Glomerular endothelial cell (primary cell): ENCODE results near the gene SLC7A7. TPM values are rescaled to one million over a fixed set of nuclear protein-coding genes. Genes with fewer than 3 reads are reported as not detected.
"Not testable (repeated sequence)": the region's sequence is repeated elsewhere in the genome, so short reads cannot be mapped to it uniquely, and the experiment has no call there.

ENCODE experiments used
- DNase-seq: peaks from one replicate; pipeline ENCODE4 v3.0.0-alpha.2; 2011; ENCODE audit warnings: low read depth, low spot score; ENCODE audit errors: extremely low read depth
- total RNA-seq: library from RNA; depleted of rRNA; stranded (reverse); fragments of >200 nt; gene quantifications from 2 replicates; pipeline ENCODE4 v1.2.3, GENCODE V29; 2015

Gene SLC7A7
- total RNA-seq, 1 donor from 2014 or later, result 38.2 TPM

- no peak for DNase-seq
These were observed 29.2 kb upstream of the SLC7A7 start for GRCh38 chr14:22844221-22845102.

DNA sequence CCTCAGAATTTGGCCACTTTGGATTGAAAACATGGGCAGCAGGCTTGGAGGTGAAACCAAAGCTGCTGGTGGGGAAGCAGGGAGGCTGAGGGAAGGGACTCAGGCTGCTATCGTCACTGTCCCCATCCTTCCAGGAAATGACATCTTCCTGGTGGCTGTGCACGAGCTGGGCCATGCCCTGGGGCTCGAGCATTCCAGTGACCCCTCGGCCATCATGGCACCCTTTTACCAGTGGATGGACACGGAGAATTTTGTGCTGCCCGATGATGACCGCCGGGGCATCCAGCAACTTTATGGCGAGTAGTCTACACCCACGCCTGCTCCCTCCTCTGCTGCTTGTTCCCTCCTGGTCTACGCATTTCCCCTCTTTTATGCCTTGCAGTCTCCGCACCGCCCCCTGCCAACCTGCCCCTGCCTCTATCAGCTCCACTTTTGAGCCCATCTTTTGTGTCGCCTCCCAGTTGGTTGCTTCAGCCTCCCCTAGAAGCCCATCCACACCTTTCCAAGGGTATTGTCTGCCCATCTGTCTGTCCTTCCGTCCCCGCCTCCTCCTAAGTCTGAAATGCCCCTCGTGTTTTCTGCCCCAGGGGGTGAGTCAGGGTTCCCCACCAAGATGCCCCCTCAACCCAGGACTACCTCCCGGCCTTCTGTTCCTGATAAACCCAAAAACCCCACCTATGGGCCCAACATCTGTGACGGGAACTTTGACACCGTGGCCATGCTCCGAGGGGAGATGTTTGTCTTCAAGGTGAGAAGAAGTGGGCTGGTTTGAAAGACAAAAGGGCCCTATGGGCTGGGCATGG, 28.1 kb upstream of the SLC7A7 start:
- DNase-seq, result no peak

GRCh38 chr14:22842211-22843122, 27.2 kb upstream of the SLC7A7 start:
- no peak for DNase-seq

- no peak for DNase-seq
These were observed 26.5 kb upstream of the SLC7A7 start for GRCh38 chr14:22841769-22842168.

DNA sequence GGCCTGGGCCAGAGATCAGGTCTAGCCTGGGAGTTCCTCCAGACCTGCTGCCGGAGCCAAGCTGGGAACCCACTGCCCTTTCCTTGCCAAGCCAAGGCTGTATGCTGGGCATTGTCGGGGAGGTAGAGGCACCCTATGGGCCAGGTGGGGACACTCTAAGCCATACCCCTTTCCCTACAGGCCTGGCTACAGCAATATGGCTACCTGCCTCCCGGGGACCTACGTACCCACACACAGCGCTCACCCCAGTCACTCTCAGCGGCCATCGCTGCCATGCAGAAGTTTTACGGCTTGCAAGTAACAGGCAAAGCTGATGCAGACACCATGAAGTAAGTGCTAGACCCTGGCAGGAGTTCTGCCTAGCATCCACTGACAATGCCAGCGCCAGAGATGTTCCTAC, 26.1 kb upstream of the SLC7A7 start:
- no peak for DNase-seq

GRCh38 chr14:22839159-22839779, 24.0 kb upstream of the SLC7A7 start:
- no peak for DNase-seq

- no peak for DNase-seq
These were observed 23.4 kb upstream of the SLC7A7 start for GRCh38 chr14:22838631-22839041.

DNA sequence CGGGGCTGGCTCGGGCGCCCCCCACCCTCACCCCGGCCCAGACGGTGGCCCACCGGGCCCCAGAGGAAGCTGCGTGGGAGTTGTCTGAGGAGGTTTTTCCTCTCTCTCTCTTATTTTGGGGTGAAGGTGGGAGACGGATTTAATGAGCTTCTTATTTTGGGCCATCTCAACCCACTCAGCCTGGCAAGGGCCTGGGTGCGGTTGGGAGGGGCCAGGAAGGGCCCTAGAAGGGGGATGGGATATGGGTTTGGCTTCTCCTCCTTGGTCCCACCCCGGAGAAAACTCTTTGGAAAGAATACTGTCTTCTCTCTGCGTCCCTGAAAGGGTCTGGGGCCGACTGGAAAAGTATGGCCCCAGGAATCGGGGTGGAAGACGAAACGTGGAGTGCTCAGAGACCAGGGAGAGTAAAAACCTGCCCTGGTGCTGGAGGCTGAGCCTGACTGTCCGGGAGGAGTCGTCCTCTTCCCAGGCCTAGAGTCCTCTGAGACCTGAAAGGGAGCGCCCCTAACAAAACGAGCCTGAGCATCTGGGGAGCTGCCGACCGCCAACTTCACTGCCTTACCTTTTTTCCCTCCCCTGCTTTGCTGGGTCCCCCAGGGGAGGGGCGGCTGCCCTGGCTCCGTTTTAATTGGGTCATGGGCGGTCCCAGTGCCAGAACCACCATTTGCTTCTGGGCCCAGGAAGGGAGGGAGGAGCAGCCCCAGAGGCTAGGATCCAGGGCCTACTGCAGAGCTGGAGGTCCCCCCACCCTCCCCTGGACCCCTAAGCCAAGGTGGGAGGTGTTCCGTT, 22.7 kb upstream of the SLC7A7 start:
- no peak for DNase-seq

DNA sequence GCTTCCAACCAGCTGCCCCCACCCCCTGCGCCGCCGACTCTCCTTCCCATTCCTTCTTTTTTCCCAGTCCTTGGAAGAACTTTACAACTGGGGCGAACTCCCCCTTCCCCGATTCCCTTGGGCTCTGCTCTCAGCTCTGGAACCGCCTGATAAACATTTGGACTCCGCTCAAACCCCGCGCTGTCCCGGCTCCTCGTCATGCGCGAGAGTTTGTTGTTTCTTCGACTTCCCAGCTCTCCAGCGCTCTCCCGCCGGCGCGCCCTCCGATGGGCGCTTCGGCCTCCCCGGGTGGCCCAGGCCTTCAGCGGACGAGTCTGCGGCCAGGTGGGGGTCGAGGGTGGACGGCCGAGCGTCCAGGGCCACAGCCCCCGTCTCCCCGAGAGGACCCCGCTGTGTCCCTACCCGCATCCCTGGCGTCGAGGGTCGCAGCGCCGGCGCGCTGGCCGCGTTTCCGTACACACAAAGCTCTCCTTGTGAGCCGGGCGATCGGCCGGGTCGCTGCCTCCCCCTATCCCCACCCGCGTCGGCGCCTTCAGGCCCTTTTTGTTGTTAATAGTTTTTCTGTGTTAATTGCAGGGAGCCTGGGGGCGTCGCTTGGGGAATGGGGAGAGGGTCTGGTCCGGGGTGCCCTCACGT, 22.0 kb upstream of the SLC7A7 start:
- DNase-seq, result no peak

DNA sequence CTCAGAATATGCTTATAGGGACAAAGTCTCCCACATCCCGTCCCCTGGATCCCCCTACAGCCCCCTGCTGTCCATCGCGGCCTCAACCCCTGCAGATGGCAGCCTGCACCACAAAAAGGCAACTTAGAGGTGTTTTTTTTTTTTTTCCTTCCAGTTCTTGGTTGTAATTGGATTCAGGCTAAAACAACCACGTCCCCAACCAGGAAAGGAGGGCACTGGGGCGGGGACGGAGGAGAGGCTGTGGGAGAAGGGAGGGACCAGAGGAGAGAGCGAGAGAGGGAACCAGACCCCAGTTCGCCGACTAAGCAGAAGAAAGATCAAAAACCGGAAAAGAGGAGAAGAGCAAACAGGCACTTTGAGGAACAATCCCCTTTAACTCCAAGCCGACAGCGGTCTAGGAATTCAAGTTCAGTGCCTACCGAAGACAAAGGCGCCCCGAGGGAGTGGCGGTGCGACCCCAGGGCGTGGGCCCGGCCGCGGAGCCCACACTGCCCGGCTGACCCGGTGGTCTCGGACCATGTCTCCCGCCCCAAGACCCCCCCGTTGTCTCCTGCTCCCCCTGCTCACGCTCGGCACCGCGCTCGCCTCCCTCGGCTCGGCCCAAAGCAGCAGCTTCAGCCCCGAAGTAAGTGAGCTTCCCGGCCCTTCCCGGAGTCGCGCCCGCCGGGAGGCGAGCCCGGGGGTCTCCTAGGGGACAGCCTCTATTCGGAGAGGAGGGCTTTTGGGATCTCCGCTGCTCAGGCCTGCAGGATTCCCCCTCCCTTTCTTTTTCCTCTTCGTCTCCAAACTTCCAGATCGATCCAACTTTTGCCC, 21.3 kb upstream of the SLC7A7 start, which contains the start of gene MMP14:
Gene MMP14, plus strand, starts transcription at position 285 of the 813 bp plus-strand sequence. Its CDS starts 233 bp downstream, at position 518.
- DNase-seq, result no peak

GRCh38 chr14:22835505-22835904, 20.3 kb upstream of the SLC7A7 start:
- DNase-seq, result no peak

- DNase-seq, result no peak
These were observed 15.3 kb upstream of the SLC7A7 start for GRCh38 chr14:22830443-22831010.

GRCh38 chr14:22829661-22830442, 14.6 kb upstream of the SLC7A7 start, which contains the start of gene MRPL52:
Gene MRPL52, plus strand, starts transcription at chr14:22829887. Its CDS starts 26 bp downstream, at chr14:22829913.
- no peak for DNase-seq

DNA sequence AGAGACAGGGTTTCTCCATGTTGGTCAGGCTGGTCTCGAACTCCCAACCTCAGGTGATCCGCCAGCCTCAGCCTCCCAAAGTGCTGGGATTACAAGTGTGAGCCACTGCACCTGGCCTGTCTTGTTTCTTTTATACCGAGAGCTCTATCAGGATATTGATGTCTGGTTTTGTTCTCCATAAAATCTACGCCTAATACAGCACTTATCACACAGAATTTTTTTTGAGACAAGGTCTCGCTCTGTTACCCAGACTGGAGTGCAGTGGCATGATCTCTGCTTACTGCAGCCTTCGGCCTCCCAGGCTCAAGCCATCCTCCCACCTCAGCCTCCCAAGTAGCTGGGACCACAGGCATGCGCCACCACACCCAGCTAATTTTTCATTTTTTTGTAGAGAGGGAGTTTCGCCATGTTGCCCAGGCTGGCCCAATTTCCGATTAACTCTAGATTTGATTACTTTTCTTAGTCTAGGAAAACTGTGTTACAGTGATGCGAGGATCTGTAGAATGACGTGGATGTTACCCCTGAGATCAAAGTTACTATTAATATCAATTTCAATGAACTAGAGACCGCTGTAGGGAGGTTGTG, 13.9 kb upstream of the SLC7A7 start:
- not testable (repeated sequence) for DNase-seq

DNA sequence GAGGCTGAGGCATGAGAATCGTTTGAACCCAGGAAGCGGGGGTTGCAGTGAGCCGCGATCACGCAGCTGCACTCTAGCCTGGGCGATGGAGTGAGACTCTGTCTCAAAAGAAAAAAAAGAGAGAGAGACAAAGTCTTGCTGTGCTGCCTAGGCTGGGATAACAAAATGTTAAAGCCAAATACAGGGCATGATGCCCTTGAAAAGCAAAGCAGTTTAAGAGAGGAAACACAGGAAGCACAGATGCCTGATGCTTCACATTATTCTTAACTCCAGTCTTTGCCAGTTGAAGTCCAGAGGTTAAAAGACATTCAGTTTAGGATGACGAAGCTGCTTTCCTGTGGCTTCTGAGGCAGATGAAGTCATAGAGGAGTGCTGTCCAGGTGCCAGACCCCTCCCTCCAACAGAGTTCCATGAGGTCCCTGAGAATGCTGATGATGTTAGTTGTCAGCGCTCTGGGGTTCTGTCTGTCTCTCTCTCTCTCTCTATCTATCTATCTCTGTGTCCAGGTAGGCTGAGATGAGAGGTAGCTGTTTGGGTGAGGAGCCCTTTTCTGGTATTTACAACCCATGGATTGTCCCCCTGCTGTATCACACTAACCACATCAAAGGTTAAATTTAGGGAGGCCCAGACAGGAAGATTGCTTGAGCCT, 9.6 kb upstream of the SLC7A7 start:
- DNase-seq, result peak; percentile 67

GRCh38 chr14:22822571-22823098, 7.4 kb upstream of the SLC7A7 start:
- no peak for DNase-seq
